H7 (cell line): ENCODE results near the gene TMEM87B. TPM values are rescaled to one million over a fixed set of nuclear protein-coding genes. Genes with fewer than 3 reads are reported as not detected.

Experiments used
- DNase-seq: peaks from one replicate; pipeline ENCODE4 v3.0.0; 2012
- H3K27me3 ChIP-seq: 2 replicates; pipeline ENCODE4 v1.6.0; 2011; ENCODE audit warnings: mild to moderate bottlenecking, low read length; ENCODE audit not compliant: control insufficient read depth, insufficient read depth
- H3K36me3 ChIP-seq: replicated peaks from 2 replicates; pipeline ENCODE4 v1.5.1; 2011; ENCODE audit warnings: low read length; ENCODE audit not compliant: control insufficient read depth, insufficient read depth
- H3K4me3 ChIP-seq: 2 replicates; pipeline ENCODE4 v1.5.1; 2011; ENCODE audit warnings: low read depth, mild to moderate bottlenecking, control low read depth, low read length, moderate library complexity; ENCODE audit not compliant: insufficient read depth
- total RNA-seq: library from RNA; depleted of rRNA; stranded (reverse); fragments of >200 nt; shearing (Covaris generic); gene quantifications from 2 replicates; pipeline ENCODE4 v1.2.3, GENCODE V29; 2014

Gene TMEM87B
- total RNA-seq, 1 experiment from 2014 or later = 7.1 TPM

GRCh38 chr2:112073875-112074274 is 18.8 kb downstream of the TMEM87B start:
- no peaks in the 10 kb centered on the region; the same call in none of the 2 replicates for H3K36me3 ChIP-seq
- no peak overlapping the region for H3K4me3 ChIP-seq
- DNase-seq = no peak
- H3K27me3 ChIP-seq = no peaks in the 10 kb centered on the region

GRCh38 chr2:112074506-112074905 is 19.4 kb downstream of the TMEM87B start:
- H3K4me3 ChIP-seq = no peak overlapping the region
- H3K27me3 ChIP-seq = no peaks in the 10 kb centered on the region
- no peaks in the 10 kb centered on the region; the same call in none of the 2 replicates for H3K36me3 ChIP-seq
- no peak for DNase-seq

DNA sequence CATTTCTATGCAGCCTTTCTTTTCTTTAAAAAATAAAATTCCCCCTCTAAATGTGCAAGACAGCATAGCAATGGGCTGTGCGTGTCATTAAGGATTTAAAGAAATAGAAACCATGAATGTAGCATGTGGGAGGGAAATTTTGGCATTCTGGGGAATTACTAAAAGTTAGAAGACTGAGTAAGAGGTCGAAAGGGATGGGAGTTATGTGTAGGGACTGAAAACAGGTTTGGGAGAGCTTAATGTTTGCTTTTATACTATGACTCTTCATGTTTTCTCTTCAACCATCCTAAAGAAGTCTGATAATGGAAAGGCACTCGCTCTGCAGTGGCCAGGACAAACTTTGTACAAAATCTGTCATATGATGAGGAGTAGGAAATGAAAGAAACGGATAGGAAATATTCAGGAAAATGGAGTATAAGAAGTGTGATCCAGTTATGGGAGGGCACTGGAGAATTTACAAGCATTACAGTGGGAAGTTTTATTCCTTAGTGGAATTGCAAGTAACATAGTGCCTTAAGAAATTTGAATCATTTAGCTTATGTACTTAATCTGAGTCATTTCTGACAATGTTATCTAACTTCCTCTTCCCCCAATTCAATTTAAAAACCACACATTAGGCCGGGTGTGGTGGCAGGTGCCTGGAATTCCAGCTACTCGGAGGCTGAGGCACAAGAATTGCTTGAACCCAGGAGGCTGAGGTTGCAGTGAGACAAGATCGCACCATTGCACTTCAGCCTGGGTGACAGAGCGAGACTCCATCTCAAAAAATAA is 20.6 kb downstream of the TMEM87B start:
- no peaks in the 10 kb centered on the region; the same call in none of the 2 replicates for H3K36me3 ChIP-seq
- no peak for DNase-seq
- H3K4me3 ChIP-seq = no peak overlapping the region
- H3K27me3 ChIP-seq = no peaks in the 10 kb centered on the region

GRCh38 chr2:112077814-112078213 is 22.7 kb downstream of the TMEM87B start:
- no peaks in the 10 kb centered on the region for H3K27me3 ChIP-seq
- DNase-seq = peak; percentile 63
- H3K4me3 ChIP-seq = no peak overlapping the region
- no peaks in the 10 kb centered on the region; the same call in none of the 2 replicates for H3K36me3 ChIP-seq

GRCh38 chr2:112081262-112081661 is 26.2 kb downstream of the TMEM87B start:
- Histone ChIP-seq H3K4me3 (no peak overlapping the region), H3K27me3 (no peaks in the 10 kb centered on the region), H3K36me3 (no peaks in the 10 kb centered on the region; the same call in none of the 2 replicates)
- DNase-seq = no peak

GRCh38 chr2:112084689-112085374 is 29.8 kb downstream of the TMEM87B start:
- H3K4me3 ChIP-seq = no peak overlapping the region
- no peak for DNase-seq
- no peaks in the 10 kb centered on the region for H3K27me3 ChIP-seq
- H3K36me3 ChIP-seq = peaks cover 4% of the 10 kb centered on the region; the same call in 1 of the 2 replicates

DNA sequence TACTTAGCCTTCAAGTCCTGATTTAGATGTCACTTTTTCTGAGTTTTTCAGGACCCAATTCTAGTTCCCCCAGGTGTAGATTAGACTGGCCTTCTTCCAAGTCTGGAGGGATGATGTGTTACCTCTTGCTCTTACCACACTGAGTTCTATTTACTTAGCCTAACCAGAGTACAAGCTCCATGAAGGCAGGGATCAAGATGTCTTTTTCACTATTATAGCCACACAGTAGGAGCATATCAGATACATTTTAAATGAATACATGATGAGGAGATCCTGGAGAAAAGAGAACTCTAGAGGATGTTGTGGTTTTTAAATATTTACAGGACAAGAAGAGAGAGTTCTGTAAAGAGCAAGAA is 30.3 kb downstream of the TMEM87B start:
- Histone ChIP-seq H3K36me3 (peaks cover 4% of the 10 kb centered on the region; the same call in 1 of the 2 replicates), H3K4me3 (no peak overlapping the region), H3K27me3 (no peaks in the 10 kb centered on the region)
- no peak for DNase-seq

DNA sequence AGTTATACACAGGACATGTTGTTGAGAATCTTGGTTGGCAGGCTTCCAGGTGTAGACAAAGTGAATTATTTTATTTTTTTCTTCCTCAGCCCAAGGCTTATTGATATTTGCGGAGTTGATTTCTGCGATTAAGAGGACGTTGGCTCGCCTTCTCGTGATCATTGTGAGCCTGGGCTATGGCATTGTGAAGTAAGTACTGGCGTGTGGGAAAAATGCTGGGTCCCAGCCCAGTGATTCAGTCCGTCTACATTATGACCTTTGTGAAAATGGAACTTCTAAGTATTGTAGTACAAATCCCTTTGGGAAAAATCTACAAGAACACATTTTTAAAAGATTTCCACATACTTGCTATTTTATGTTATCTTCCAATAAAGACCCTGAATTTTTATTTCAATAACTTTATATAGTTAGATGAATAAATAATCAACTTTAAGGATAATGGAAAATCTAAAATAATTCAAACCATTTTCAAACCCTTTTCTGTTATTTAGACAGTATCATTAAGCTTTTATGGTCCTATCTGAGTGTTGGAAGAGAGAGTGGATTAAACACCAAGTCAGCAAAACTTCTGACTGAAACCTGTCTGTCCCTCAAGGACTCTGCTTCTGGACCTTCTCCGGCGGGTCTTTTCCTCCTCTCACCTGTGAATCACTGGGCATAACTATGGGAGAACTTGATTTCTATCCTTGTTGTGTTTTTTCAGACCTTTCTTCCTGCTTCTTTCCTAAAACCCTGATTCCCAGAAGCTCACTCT is 31.0 kb downstream of the TMEM87B start:
- H3K4me3 ChIP-seq = no peak overlapping the region
- DNase-seq = no peak
- peaks cover 4% of the 10 kb centered on the region; the same call in 1 of the 2 replicates for H3K36me3 ChIP-seq
- no peaks in the 10 kb centered on the region for H3K27me3 ChIP-seq

- no peaks in the 10 kb centered on the region for H3K27me3 ChIP-seq
- H3K4me3 ChIP-seq = no peak overlapping the region
- DNase-seq = no peak
- H3K36me3 ChIP-seq = peaks cover 4% of the 10 kb centered on the region; the same call in 1 of the 2 replicates
These were observed 32.4 kb downstream of the TMEM87B start for GRCh38 chr2:112087346-112088020.

DNA sequence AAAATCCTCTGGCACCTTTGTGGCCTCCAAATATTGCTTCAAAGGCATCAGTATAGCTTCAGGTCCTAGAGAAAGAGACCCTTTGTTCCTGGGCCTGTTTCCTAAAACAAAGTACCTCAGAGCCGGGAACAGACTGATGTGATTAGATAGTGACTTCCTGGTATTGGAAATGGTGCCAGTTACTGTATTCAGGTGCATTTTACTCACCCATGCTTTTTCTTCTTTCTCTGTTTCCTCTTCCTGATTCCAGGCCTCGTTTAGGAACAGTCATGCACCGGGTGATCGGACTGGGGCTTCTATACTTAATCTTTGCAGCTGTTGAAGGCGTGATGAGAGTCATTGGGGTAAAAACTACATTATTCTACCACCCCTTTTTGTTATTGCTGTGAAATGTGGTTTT is 34.3 kb downstream of the TMEM87B start:
- Histone ChIP-seq H3K27me3 (no peaks in the 10 kb centered on the region), H3K36me3 (peaks cover 4% of the 10 kb centered on the region; the same call in 1 of the 2 replicates), H3K4me3 (no peak overlapping the region)
- no peak for DNase-seq

DNA sequence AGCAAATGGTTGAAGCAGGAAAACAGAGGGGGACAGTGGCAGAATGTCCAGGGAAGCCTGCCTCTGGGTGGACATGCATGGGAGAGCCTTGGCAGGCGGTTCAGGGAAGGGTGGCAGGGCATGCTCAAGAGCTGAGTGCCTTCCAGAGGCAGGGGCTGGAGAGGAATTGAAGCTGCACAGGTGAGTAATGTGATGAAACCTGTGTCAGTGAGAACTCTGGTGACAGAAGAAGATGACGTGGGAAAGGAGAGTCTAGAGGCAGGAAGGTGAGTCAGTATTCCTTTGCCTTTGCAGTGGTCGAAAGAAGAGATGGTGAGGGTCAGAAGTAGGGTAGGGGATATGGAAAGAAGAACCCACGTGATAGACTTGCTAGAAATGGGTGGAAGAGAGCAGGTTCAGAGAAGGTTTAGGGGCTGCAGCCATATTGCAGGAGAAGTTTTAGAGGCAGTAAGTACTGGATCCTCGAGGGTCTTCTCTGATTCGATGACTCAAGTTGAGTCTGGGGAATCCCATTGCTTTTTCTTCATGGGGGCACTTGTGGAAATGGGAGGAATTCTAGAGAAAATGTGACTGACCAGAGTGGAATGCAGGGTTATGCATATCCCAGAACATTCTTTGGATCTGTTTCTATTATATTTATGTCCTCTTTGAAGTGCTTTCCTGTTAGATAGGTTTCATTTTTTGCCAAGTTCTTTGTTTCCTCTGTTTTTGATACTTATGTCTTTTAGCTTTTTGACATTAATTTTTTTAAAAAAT is 37.4 kb downstream of the TMEM87B start:
- no peak for DNase-seq
- no peak overlapping the region for H3K4me3 ChIP-seq
- H3K36me3 ChIP-seq = peaks cover 5% of the 10 kb centered on the region; the same call in 1 of the 2 replicates
- no peaks in the 10 kb centered on the region for H3K27me3 ChIP-seq

DNA sequence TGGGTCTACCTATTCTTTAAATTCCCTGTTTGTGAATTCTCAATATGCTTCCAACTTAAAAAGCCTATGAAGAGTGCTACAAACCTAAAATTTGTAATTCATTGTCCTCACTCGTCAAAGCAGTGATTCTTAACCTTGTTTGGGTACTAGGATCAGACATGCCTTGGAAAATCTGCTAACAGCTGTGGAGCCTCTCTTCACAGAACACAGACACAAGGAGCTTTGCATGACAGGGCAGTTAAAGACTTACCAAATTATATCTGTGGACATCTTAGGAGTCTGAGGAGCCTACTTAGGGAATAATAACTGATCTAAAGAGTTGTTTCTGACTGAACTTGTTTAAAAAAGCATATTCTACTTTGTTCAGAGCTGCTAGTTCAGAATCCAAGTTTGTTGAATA is 38.1 kb downstream of the TMEM87B start:
- Histone ChIP-seq H3K4me3 (no peak overlapping the region), H3K36me3 (peaks cover 2% of the 10 kb centered on the region; the same call in 1 of the 2 replicates), H3K27me3 (no peaks in the 10 kb centered on the region)
- DNase-seq = no peak

- DNase-seq = no peak
- Histone ChIP-seq H3K27me3 (no peaks in the 10 kb centered on the region), H3K4me3 (no peak overlapping the region), H3K36me3 (peaks cover 2% of the 10 kb centered on the region; the same call in 1 of the 2 replicates)
These were observed 40.6 kb downstream of the TMEM87B start for GRCh38 chr2:112095681-112096080.
